ENCODE data around the gene DDC. TPM values are rescaled to one million over a fixed set of nuclear protein-coding genes. Genes with fewer than 3 reads are reported as not detected.

The DDC gene
- total and polyA plus RNA-seq, 7 donors: 0.10 to 1.7 (median 0.59) TPM

DNA sequence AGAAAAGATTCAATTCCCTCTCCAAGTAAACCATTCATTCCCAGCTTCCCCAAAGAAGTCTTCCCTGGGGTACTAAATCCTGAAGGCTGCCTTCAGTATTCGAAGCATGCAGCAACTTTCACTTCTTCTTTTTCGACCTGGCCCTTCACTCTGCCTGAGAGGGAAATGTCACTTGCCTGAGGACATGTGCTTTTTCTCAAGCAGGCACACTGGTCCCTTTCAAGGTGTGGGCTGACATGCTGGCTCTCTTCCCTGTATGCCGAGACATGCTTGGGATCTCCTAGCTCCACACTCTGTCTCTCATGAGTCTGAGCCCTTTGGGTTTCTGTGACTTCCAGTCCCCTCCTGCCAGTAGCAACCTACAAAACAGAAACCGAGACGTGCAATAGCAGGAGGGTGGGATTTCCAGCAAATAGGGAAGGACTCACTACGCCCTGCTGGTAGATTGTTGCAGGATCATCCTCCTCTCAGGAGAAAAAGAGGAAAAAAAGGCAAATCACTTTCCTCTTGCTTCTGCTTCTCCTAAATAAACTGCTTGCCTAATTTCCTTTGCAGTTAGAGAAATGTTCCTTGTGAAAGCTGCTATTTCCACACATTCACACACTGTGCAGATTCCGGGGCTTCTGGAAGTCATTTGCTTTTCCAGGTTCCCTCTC, 148.6 kb downstream of the DDC start:
- no peaks in the 10 kb centered on the region for H3K9me3 ChIP-seq
- no peaks in the 10 kb centered on the region for H3K4me1 ChIP-seq
- TF ChIP-seq, protein P1, sequence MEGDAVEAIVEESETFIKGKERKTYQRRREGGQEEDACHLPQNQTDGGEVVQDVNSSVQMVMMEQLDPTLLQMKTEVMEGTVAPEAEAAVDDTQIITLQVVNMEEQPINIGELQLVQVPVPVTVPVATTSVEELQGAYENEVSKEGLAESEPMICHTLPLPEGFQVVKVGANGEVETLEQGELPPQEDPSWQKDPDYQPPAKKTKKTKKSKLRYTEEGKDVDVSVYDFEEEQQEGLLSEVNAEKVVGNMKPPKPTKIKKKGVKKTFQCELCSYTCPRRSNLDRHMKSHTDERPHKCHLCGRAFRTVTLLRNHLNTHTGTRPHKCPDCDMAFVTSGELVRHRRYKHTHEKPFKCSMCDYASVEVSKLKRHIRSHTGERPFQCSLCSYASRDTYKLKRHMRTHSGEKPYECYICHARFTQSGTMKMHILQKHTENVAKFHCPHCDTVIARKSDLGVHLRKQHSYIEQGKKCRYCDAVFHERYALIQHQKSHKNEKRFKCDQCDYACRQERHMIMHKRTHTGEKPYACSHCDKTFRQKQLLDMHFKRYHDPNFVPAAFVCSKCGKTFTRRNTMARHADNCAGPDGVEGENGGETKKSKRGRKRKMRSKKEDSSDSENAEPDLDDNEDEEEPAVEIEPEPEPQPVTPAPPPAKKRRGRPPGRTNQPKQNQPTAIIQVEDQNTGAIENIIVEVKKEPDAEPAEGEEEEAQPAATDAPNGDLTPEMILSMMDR (IDR thresholded peaks at IDR 0.05): no peak
- H3K27ac ChIP-seq: no peak overlapping the region
- no peak overlapping the region for H3K4me3 ChIP-seq
- no peaks in the 10 kb centered on the region for H3K27me3 ChIP-seq (ENCODE audit: insufficient read depth in 3 of 3, low read length in 2 of 3)
- ATAC-seq: no peak
- WGBS, 3 donors: 64 to 69% (median 65%) methylated on average over 7 of the region's 7 CpGs
- intact Hi-C loops (cut with DNase I): loop anchor here in 1 of 2 donors (2.0 to 5.0 kb wide), 2 partner anchors 274 to 328 kb away; no protein-coding TSS in a partner anchor
- no peak for DNase-seq
- no peaks in the 10 kb centered on the region for H3K36me3 ChIP-seq (ENCODE audit: insufficient read depth in 1 of 2, low read depth in 1 of 2)

DNA sequence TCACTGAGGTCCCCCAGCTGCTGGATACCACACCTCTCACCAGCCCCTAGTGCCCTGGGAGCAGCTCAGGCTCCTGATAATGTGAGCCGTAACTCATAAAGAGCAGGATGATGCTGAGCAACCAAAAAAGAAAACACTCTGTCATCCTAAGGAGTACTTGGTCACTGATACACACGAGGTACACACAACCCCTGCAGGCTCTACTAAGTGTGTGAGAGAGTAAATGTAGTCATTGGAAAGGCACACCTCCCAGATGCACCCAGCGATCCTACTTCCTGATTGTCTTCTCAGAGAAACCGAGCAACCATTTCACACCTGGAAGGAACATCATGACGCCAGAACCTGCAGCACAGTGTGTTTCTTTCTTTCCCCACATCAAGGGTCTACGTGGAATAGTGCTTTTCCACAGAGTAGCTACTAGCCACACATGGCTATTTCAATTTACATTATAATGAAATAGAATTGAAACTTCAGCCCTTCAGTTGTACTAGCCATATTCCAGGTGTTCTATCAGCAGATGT, 149.3 kb downstream of the DDC start:
- Histone ChIP-seq H3K27me3 (ENCODE audit: insufficient read depth in 3 of 3, low read length in 2 of 3) (no peaks in the 10 kb centered on the region), H3K36me3 (ENCODE audit: insufficient read depth in 1 of 2, low read depth in 1 of 2) (no peaks in the 10 kb centered on the region), H3K27ac (no peak overlapping the region), H3K4me3 (no peak overlapping the region), H3K9me3 (no peaks in the 10 kb centered on the region), H3K4me1 (no peaks in the 10 kb centered on the region)
- ATAC-seq: no peak
- DNase-seq: no peak
- intact Hi-C loops (cut with DNase I): loop anchor here in 1 of 2 donors (2.0 to 5.0 kb wide), 2 partner anchors 274 to 327 kb away; no protein-coding TSS in a partner anchor
- 68 to 71% (median 70%) methylated on average over 6 of the region's 6 CpGs for WGBS, 3 donors
- TF ChIP-seq, protein P1 (IDR thresholded peaks at IDR 0.05): no peak

DNA sequence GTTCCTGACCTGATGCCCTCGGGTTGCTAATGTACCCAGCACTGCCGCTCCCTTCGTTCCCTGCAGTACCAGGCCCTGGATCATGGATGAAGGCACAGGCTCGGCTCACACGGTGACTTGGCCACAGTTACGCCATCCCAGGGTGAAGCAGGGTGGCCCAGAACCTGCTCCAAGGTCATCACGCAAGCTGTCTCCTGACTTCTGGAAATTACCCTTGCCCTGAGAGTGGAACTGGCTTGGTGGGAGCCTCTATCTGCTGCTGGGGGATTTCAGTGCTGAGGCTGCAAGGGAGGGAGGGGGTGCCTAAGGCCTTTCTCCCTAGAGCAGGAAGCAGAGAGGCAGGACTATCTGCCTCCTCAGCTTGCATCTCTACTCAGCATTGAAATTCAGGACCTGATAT, 151.6 kb downstream of the DDC start:
- intact Hi-C loops (cut with DNase I): no loop called here
- Histone ChIP-seq H3K4me3 (no peak overlapping the region), H3K27ac (no peak overlapping the region), H3K27me3 (ENCODE audit: insufficient read depth in 3 of 3, low read length in 2 of 3) (no peaks in the 10 kb centered on the region), H3K9me3 (no peaks in the 10 kb centered on the region), H3K4me1 (no peaks in the 10 kb centered on the region), H3K36me3 (ENCODE audit: insufficient read depth in 1 of 2, low read depth in 1 of 2) (no peaks in the 10 kb centered on the region)
- ATAC-seq (no peak), DNase-seq (no peak)
- WGBS, 3 donors: 85 to 88% (median 85%) methylated on average over 7 of the region's 7 CpGs
- TF ChIP-seq, protein P1 (IDR thresholded peaks at IDR 0.05): no peak

DNA sequence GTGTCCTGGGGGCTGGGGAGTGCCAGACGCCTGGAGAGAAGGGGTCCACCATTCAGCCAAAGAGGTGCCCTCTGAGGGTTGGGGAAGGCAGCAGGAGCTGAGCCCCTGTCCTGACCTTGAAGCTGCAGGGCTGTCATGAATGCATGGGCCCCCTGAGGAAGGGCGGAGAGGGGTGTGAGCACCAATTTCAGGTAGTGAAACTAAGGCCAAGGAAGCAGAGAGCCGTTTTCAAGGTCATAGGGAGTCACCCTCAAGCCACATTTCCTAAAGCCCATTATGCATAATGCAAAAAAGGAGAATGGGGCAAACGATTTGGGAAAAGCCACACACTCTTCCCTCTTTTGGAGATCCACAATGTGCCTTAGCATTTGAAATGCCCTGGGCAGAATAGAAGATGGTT, 152.2 kb downstream of the DDC start:
- intact Hi-C loops (cut with DNase I): no loop called here
- Histone ChIP-seq H3K4me3 (no peak overlapping the region), H3K9me3 (no peaks in the 10 kb centered on the region), H3K27me3 (ENCODE audit: insufficient read depth in 3 of 3, low read length in 2 of 3) (no peaks in the 10 kb centered on the region), H3K27ac (no peak overlapping the region), H3K4me1 (no peaks in the 10 kb centered on the region), H3K36me3 (ENCODE audit: insufficient read depth in 1 of 2, low read depth in 1 of 2) (no peaks in the 10 kb centered on the region)
- TF ChIP-seq, protein P1 (IDR thresholded peaks at IDR 0.05): no peak
- DNase-seq (no peak), ATAC-seq (no peak)
- 56 to 63% (median 58%) methylated on average over 4 of the region's 4 CpGs for WGBS, 3 donors
